GM12878 (cell line): Measurements from ENCODE around the gene KCND2. TPM values are rescaled to one million over a fixed set of nuclear protein-coding genes. Genes with fewer than 3 reads are reported as not detected.
A peak's percentile ranks its signal among the peaks of the same experiment; 100 is the strongest.

ENCODE experiments used
- BACH1 ChIP-seq: fragments of 450-650 bp; IDR thresholded peaks from 2 replicates; pipeline ENCODE4 v1.6.1; 2017; ENCODE audit warnings: mild to moderate bottlenecking, borderline replicate concordance
- BHLHE40 ChIP-seq, 2 experiments: fragments of 450-650 bp in 1 of 2; IDR thresholded peaks; 2 replicates each; pipeline ENCODE4 v1.6.1; 2011 to 2017; ENCODE audit warnings: low read depth in 2 of 2, borderline replicate concordance in 1 of 2, improper control_type of control experiment in 1 of 2, low read length in 1 of 2, mild to moderate bottlenecking in 1 of 2
- BRCA1 ChIP-seq: IDR thresholded peaks from 2 replicates; pipeline ENCODE4 v1.6.1; 2011; ENCODE audit warnings: low read depth, low read length, improper control_type of control experiment
- DPF2 ChIP-seq: fragments of 450-650 bp; IDR thresholded peaks from 2 replicates; pipeline ENCODE4 v1.6.1; 2017; ENCODE audit warnings: mild to moderate bottlenecking
- EED ChIP-seq: sonication (generic); IDR thresholded peaks from 2 replicates; pipeline ENCODE4 v1.6.1; 2016; ENCODE audit warnings: antibody characterized with exemption, low read depth
- GABPA ChIP-seq: IDR thresholded peaks from 2 replicates; pipeline ENCODE4 v1.6.1; 2014; ENCODE audit warnings: antibody characterized with exemption, low read depth, mild to moderate bottlenecking, inconsistent platforms
- HSF1 ChIP-seq: fragments of 150-350 bp; IDR thresholded peaks from 2 replicates; pipeline ENCODE4 v1.6.1; 2014; ENCODE audit warnings: mild to moderate bottlenecking, low read depth, low read length
- IKZF2 ChIP-seq, 2 experiments: fragments of 450-650 bp; IDR thresholded peaks; 2 replicates each; pipeline ENCODE4 v1.6.1; 2017; ENCODE audit warnings: mild to moderate bottlenecking in 2 of 2, moderate library complexity in 2 of 2
- IRF4 ChIP-seq: IDR thresholded peaks from 2 replicates; pipeline ENCODE4 v1.6.1; 2011; ENCODE audit warnings: low read depth, low read length
- JUNB ChIP-seq: IDR thresholded peaks from 2 replicates; pipeline ENCODE4 v1.6.1; 2016; ENCODE audit warnings: antibody characterized with exemption, mild to moderate bottlenecking
- JUND ChIP-seq: IDR thresholded peaks from 2 replicates; pipeline ENCODE4 v1.6.1; 2012; ENCODE audit warnings: low read depth, mild to moderate bottlenecking, low read length, improper control_type of control experiment, moderate library complexity
- KAT2A ChIP-seq: conservative IDR thresholded peaks from 2 replicates; pipeline ENCODE4 v1.6.1; 2011; ENCODE audit warnings: low read depth, low read length; ENCODE audit not compliant: control insufficient read depth
- MTA3 ChIP-seq: IDR thresholded peaks from 2 replicates; pipeline ENCODE4 v1.6.1; 2012; ENCODE audit warnings: low read length, inconsistent platforms, borderline replicate concordance
- NFIC ChIP-seq: IDR thresholded peaks from 2 replicates; pipeline ENCODE4 v1.6.1; 2012; ENCODE audit warnings: low read depth, mild to moderate bottlenecking, inconsistent platforms, low read length, moderate library complexity
- RAD51 ChIP-seq: fragments of 450-650 bp; IDR thresholded peaks from 2 replicates; pipeline ENCODE4 v1.6.1; 2016; ENCODE audit warnings: moderate library complexity, mild to moderate bottlenecking, inconsistent platforms
- RELB ChIP-seq: fragments of 450-650 bp; IDR thresholded peaks from 2 replicates; pipeline ENCODE4 v1.6.1; 2017; ENCODE audit warnings: low read depth, mild to moderate bottlenecking, moderate library complexity
- SRF ChIP-seq, 2 experiments: IDR thresholded peaks; 2 replicates each; pipeline ENCODE4 v1.6.1; 2011; ENCODE audit warnings: low read depth in 2 of 2, low read length in 2 of 2, mild to moderate bottlenecking in 1 of 2, moderate library complexity in 1 of 2
- ZNF592 ChIP-seq: fragments of 450-650 bp; IDR thresholded peaks from 2 replicates; pipeline ENCODE4 v1.6.1; 2017; ENCODE audit warnings: mild to moderate bottlenecking, moderate library complexity
- polyA plus RNA-seq, 11 experiments: library from polyadenylated mRNA; depleted of rRNA in 4 of 11; unstranded in 6 of 11; stranded (reverse) in 5 of 11; fragments of >200 nt; fragmentation: Nextera tagmentation in 4 of 11; fragmentation: Illumina TruSeq in 1 of 11; extraction: Ambion mirVana in 4 of 11; extraction: Trizol in 1 of 11; gene quantifications; 1 replicate in 1 of 11; 2 replicates in 10 of 11; pipeline versions ENCODE4 v1.2.1 to v1.2.3, GENCODE V29; 2011 to 2016; ENCODE audit warnings: inconsistent platforms in 2 of 11, missing spikeins in 2 of 11, low read depth in 1 of 11
- total RNA-seq, 4 experiments: library from RNA; depleted of rRNA in 3 of 4; stranded (reverse); fragments of >200 nt in 3 of 4; fragmentation: Illumina TruSeq in 1 of 4; extraction: Trizol in 1 of 4; gene quantifications; 2 replicates each; pipeline versions ENCODE4 v1.2.1 to v1.2.3, GENCODE V29; 2013 to 2021
- TF ChIP-seq, protein P1 (sequence below): IDR thresholded peaks from 2 replicates; pipeline ENCODE4 v1.6.1; 2012; ENCODE audit warnings: mild to moderate bottlenecking, low read depth, low read length

The KCND2 gene
- total and polyA plus RNA-seq, 10 of the 15 experiments (the other 5 are each of a cell fraction or from before 2014, with no cell fraction given), result 3.6 to 22.3 (median 6.3) TPM

DNA sequence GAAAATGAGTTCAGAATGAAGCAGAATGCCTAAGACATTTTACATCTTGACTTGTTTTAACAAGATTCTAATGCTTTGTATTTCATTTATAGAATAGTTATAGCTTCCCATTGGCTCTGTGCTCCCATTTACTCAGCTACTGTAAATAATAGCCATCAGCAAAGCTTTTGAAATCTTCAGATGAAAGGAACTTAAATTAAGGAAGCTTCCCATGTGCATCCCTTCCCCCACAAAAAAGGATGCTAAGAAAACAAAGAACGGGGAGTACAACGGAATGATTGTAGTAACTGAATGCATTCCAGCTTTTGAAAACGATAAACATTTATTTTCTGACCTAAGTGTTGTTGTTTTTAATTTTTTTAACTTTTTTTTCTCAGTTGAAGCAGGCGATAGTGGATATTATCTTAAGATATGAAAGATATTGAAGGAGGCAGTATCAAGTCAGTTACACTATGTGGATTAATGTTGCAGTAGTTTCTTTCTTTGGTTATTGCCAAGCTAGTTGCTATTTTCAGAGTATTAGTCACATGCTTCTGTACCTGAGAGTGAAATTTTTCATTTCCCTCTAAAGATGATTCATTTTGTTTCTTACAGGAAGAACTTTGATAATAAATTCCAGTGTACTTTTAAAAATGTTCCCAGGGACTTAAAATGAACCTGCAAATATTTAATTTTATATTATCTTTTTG lies 129.2 kb downstream of the KCND2 start (continued):
- TF ChIP-seq RELB (peak; percentile 92), GABPA (peak; percentile 56; the same call in 1 of the 2 replicates), KAT2A (no peak), BACH1 (peak; percentile 52), JUNB (peak; percentile 98), MTA3 (peak; percentile 78; the same call in 1 of the 2 replicates), RAD51 (peak; percentile 84), ZNF592 (no peak), SRF (IDR thresholded peaks at IDR 0.05; ENCODE audit: low read depth in 2 of 2, low read length in 2 of 2) (peak in 1 of 2 experiments; percentile 20; a peak in 1 of 4 replicates), IRF4 (peak; percentile 75), BRCA1 (no peak), EED (no peak; the same call in 1 of the 2 replicates), DPF2 (peak; percentile 55), NFIC (peak; percentile 99), IKZF2 (IDR thresholded peaks at IDR 0.05) (peak; percentile 89), JUND (0 out of 2 replicates have a peak, but pooled peaks have one; percentile 39), HSF1 (no peak), BHLHE40 (IDR thresholded peaks at IDR 0.05; ENCODE audit: borderline replicate concordance in 1 of 2, low read depth in 2 of 2, low read length in 1 of 2) (peak; percentile 55 to 76; a peak in 2 of 4 replicates)
- TF ChIP-seq, protein P1, sequence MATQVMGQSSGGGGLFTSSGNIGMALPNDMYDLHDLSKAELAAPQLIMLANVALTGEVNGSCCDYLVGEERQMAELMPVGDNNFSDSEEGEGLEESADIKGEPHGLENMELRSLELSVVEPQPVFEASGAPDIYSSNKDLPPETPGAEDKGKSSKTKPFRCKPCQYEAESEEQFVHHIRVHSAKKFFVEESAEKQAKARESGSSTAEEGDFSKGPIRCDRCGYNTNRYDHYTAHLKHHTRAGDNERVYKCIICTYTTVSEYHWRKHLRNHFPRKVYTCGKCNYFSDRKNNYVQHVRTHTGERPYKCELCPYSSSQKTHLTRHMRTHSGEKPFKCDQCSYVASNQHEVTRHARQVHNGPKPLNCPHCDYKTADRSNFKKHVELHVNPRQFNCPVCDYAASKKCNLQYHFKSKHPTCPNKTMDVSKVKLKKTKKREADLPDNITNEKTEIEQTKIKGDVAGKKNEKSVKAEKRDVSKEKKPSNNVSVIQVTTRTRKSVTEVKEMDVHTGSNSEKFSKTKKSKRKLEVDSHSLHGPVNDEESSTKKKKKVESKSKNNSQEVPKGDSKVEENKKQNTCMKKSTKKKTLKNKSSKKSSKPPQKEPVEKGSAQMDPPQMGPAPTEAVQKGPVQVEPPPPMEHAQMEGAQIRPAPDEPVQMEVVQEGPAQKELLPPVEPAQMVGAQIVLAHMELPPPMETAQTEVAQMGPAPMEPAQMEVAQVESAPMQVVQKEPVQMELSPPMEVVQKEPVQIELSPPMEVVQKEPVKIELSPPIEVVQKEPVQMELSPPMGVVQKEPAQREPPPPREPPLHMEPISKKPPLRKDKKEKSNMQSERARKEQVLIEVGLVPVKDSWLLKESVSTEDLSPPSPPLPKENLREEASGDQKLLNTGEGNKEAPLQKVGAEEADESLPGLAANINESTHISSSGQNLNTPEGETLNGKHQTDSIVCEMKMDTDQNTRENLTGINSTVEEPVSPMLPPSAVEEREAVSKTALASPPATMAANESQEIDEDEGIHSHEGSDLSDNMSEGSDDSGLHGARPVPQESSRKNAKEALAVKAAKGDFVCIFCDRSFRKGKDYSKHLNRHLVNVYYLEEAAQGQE, result no peak
